GM19467 (cell line): ENCODE data around the gene IL1RL1.

Experiments
- ATAC-seq: cut with Tn5 transposase; IDR thresholded peaks from one replicate; pipeline ENCODE4 v1.9.1; 2021; ENCODE audit warnings: mild to moderate bottlenecking, moderate library complexity; ENCODE audit not compliant: unreplicated experiment

IL1RL1 gene

GRCh38 chr2:102334486-102334885 lies 23.1 kb downstream of the IL1RL1 start:
- no peak for ATAC-seq

- no peak for ATAC-seq
These were observed 24.6 kb downstream of the IL1RL1 start for GRCh38 chr2:102335871-102336366.

GRCh38 chr2:102336502-102336945 lies 25.2 kb downstream of the IL1RL1 start:
- ATAC-seq: no peak

GRCh38 chr2:102337012-102337411 lies 25.6 kb downstream of the IL1RL1 start:
- no peak for ATAC-seq

- no peak for ATAC-seq
These were observed 26.4 kb downstream of the IL1RL1 start for GRCh38 chr2:102337481-102338386.

- no peak for ATAC-seq
These were observed 29.4 kb downstream of the IL1RL1 start for GRCh38 chr2:102340778-102341177.

- ATAC-seq: no peak
These were observed 31.5 kb downstream of the IL1RL1 start for GRCh38 chr2:102342888-102343287.

GRCh38 chr2:102344397-102344796 lies 33.0 kb downstream of the IL1RL1 start:
- ATAC-seq: no peak

- ATAC-seq: no peak
These were observed 34.1 kb downstream of the IL1RL1 start for GRCh38 chr2:102345329-102345920.

GRCh38 chr2:102346381-102347130 lies 35.2 kb downstream of the IL1RL1 start:
- no peak for ATAC-seq

GRCh38 chr2:102350137-102350793 lies 38.9 kb downstream of the IL1RL1 start:
- ATAC-seq: no peak

- peak; percentile 94 for ATAC-seq
These were observed 44.4 kb downstream of the IL1RL1 start, which contains the start of gene IL18R1 for GRCh38 chr2:102355526-102356380. Gene IL18R1 (plus strand): TSS chr2:102355796. CDS start chr2:102362661, 6,865 bp downstream.

- ATAC-seq: peak; percentile 2
These were observed 45.0 kb downstream of the IL1RL1 start for GRCh38 chr2:102356381-102356712.

- ATAC-seq: no peak
These were observed 45.4 kb downstream of the IL1RL1 start for GRCh38 chr2:102356741-102357140.

- no peak for ATAC-seq
These were observed 46.6 kb downstream of the IL1RL1 start for GRCh38 chr2:102357937-102358336.

- no peak for ATAC-seq
These were observed 47.1 kb downstream of the IL1RL1 start for GRCh38 chr2:102358496-102358895.

GRCh38 chr2:102359527-102359926 lies 48.2 kb downstream of the IL1RL1 start:
- no peak for ATAC-seq

- no peak for ATAC-seq
These were observed 50.4 kb downstream of the IL1RL1 start for GRCh38 chr2:102361632-102362241.

- ATAC-seq: no peak
These were observed 54.4 kb downstream of the IL1RL1 start for GRCh38 chr2:102365763-102366162.
